Heart left ventricle (tissue), 13 donors: ENCODE measurements around the gene ULBP3.

Experiments
- CTCF ChIP-seq, 12 donors: fragments of 200-600 bp; sonication (generic) in 4 of 12; IDR thresholded peaks; one replicate each; pipeline versions ENCODE4 v1.5.0 to v1.8.0; 2018 to 2022; ENCODE audit warnings: antibody characterized with exemption in 12 of 12, mild to moderate bottlenecking in 5 of 12
- POLR2A ChIP-seq, 2 donors: fragments of 450-650 bp; IDR thresholded peaks; one replicate each; pipeline ENCODE4 v1.6.1; 2017; ENCODE audit warnings: antibody characterized with exemption in 2 of 2, mild to moderate bottlenecking in 2 of 2, moderate library complexity in 2 of 2
- donor health status: ischemic (EF 13 %, LVEDD 7.1; RV severe dilation, severe dysfunction).
- donor health status: DM: no; HTN: yes; CAD: no.
- donor health status: DM: no; HTN: no; CAD: no.
- donor health status: ischemic (EF 25% LVEDD 6.9; RV normal size, moderate dysfunction).
- donor health status: ischemic (EF 25% LVEDD 5.7; RV mildly dilated, moderate dysfunction).
- donor health status: ischemic (EF 35%, LVEDD 5.7; RV mildly dilated, moderate dysfunction).
- donor health status: nonischemic (EF 11% LVEDD 7.7; RV severe dilation, severe dysfunction).
- donor health status: DM: yes; HTN: yes; CAD: no.
- donor health status: PGD.
- donor health status: ischemic (EF 29% LVEDD 5.4; RV normal size, mild dysfunction).
- donor health status: nonischemic (EF 23%, LVEDD 6.1; RV moderate dilation, normal function).

GRCh38 chr6:150018846-150019580 is 49.9 kb downstream of the ULBP3 start:
- TF ChIP-seq CTCF (IDR thresholded peaks at IDR 0.05), result no peak
- no peak for TF ChIP-seq POLR2A (IDR thresholded peaks at IDR 0.05)
